Limb (tissue), 2 donors: ENCODE results near the gene TRMT112.
"Not testable (repeated sequence)": the region's sequence is repeated elsewhere in the genome, so short reads cannot be mapped to it uniquely, and the experiment has no call there.

ENCODE experiments used
- DNase-seq, 2 donors: peaks; one replicate each; pipeline ENCODE4 v3.0.0-alpha.2; 2016; ENCODE audit errors: extremely low spot score in 2 of 2

The TRMT112 gene

DNA sequence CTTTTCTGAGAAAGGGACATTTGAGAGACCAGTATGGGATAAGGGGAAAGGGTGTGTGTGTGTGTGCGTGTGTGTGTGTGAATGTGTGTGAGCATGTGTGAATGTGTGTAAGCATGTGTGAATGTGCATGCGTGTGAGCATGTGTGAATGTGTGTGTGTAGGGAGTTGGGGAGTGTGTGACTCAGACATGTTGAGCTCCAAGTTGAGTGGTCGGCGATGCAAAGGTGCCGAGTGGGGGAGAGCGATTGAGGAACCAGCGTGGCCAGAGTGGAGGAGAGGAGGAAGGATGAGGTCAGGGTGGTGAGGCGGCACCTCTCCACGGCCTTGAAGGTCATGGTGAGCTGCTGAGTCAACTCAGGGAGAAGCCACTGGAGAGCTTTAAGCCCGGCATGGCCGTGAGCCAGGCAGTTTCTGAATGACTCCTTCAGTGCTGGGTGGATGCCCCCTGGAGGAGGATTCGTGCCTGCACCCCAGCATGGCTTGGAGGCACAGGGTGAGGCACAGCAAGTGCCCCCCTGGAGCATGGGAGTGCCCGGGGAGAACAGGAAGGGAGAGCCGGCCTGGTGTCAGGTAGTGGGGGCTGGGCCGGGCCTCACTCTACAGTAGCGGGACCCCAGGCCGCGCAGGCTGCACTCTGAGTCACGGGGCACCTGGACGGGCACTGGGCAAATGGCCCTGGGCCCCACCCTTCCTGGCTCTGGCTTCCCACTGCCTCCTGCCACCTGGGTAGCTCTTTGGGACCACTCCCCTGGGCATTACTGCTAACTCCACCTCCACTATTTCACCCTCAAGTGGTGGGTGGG lies 14.4 kb upstream of the TRMT112 start:
- no peak for DNase-seq

DNA sequence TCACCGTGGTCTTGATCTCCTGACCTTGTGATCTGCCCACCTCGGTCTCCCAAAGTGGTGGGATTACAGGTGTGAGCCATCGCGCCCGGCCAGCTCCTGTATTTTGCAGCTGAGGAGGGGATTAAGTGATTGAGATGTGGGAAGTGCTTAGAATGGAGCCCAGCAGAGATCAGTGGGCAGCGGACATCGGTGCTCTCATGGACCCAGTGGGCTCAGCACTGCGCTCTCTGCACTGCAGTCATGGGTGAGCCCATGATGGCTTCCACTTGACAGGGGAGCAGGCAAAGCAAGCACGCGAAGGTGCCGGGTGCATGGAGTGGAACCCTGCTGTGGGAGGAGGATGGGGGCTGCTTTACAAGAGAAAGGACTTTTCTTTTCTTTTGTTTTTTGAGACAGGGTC lies 13.5 kb upstream of the TRMT112 start:
- no peak for DNase-seq

DNA sequence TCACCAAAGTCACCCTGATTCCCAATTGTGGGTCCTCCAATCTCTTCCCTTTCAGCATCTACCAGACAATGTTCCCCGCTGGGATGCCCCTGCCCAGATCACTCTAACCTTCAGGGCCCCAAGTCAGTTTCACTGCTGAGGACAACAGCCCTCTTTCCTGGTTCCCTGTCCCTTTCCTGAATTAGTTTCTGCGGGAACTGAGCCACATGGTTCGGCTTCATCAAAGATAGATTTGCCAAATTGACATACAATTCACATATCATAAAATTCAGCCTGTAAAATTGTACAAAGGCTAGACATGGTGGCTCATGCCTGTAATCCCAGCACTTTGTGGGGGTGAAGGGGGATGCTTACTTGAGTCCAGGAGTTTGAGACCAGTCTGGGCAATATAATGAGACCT lies 10.6 kb upstream of the TRMT112 start:
- DNase-seq: no peak

DNA sequence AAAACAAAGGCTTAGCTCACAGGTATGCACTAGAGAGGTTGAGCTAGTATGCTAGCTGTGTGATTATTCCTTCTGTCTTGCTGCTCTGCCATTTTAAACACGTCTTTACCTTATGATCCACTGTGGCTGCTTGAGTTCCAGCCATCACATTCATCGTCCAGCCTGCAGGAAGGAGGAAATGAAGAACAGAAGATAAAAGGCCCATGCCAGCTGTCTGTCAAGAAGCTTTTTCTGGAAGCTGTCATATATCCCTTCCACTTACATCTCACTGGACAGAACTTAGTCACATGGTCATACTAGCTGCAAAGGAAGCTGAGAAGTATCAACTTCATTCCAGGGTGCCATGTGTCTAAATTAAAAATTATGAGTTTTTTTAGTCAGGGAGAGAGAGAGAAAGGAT lies 10.0 kb upstream of the TRMT112 start:
- no peak for DNase-seq

DNA sequence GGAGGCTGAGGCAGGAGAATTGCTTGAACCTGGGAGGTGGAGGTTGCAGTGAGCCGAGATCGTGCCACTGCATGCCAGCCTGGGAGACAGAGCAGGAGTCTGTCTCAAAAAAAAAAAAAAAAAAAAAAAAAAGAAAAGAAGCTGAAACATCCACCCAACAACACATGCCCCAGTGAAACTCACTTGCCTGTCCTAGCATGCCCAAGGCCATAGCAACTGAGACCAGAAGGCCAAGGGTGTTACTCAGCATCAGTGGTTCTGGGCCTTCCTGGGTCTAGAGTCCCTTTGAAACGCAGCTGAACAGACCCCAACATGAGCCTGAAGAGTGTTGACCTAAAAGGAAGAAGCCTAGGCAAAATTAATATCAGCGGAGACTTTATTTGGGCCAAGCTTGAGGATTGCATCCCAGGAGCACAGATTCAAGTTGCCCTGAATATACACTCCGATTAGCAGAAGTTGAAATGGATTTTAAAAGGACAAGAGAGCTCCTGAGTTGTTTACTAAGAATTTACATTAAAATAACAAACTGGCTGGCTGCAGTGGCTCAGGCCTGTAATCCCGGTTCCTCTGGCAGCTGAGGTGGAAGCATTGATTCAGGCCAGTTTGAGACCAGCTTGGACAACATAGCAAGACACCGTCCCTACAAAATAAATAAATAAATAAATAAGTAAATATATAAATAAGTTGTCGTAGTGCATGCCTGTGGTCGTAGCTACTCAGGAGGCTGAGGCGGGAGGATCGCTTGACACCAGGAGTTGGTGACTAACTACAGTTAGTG lies 7.5 kb upstream of the TRMT112 start:
- DNase-seq: no peak

DNA sequence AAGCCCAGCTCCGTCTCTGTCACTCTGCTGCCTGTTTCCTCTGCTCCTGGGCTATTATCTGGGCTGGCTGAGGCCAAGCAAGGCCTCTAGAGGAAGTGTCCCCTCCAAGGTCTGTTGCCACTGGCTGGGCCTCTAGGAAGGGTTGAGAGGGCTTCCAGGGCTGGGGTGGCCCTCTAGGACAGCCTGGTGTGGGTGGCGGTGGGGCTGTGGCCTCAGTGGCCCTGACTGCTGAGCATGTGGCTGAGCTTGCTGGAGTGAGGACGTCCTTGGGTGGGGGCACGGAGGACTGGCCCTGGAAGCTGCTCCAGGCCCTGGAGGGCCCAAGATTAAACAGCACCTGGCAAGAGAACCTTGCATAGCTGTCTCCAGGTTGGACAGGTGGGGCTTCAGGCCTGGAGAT lies 6.6 kb upstream of the TRMT112 start:
- not testable (repeated sequence) for DNase-seq

DNA sequence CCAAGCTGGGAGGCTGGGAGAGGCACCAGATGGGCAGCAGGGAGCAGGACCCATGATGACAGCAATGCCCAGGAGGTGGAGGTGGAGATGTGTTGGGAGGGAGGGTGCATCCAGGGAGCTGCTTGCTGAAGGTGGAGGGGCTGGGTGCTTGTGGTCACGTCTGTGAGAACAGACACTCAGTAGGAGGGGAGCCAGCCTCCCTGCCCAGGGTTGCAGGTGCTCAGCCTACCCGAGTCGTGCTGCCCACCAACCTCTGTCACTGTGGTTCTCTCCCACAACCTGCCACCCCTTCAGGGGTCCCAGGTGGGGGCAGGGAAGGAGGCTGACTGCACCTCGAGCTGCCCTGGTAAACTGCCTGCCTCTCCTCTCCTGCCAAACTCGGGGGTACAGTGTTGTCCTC lies 6.0 kb upstream of the TRMT112 start:
- no peak for DNase-seq

DNA sequence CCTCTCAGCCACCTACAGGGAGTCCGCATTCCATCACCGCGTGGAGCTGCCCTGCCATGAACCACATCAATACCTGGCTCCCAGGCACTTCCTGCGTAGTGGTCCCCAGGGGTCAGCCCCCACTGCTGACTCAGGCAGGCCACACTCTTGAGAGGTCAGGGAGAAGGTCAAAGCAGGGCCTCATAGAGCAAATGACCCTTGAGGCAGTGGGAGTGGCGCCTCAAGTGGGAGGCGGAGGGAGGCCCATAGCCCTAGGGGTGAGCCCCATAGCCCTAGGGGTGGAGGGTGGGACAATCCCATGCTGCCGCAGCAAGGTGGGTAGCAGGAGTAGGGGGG lies 5.5 kb upstream of the TRMT112 start:
- no peak for DNase-seq

DNA sequence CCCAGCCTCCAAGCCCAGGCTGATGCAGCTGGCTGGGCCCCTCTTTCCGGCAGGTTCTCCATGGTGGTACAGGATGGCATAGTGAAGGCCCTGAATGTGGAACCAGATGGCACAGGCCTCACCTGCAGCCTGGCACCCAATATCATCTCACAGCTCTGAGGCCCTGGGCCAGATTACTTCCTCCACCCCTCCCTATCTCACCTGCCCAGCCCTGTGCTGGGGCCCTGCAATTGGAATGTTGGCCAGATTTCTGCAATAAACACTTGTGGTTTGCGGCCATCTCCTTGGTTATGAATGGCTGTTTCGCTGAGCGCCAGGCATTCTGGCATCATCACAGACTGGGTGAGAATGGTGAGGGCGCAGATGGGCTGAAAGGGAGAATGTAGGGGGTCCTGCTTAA lies 4.2 kb upstream of the TRMT112 start:
- DNase-seq: no peak

DNA sequence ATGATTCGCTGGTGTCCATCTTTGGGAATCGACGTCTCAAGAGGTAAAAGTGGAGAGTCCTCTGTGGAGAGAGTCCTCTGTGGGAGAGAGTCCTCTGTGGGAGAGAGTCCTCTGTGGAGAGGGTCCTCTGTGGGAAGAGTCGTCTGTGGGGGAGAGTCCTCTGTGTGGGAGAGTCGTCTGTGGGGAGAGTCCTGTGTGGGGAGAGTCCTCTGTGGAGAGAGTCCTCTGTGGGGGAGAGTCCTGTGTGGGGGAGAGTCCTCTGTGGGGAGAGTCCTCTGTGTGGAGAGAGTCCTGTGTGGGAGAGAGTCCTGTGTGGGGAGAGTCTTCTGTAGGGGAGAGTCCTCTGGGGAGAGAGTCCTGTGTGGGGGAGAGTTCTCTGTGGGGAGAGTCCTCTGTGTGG lies 3.7 kb upstream of the TRMT112 start:
- no peak for DNase-seq

DNA sequence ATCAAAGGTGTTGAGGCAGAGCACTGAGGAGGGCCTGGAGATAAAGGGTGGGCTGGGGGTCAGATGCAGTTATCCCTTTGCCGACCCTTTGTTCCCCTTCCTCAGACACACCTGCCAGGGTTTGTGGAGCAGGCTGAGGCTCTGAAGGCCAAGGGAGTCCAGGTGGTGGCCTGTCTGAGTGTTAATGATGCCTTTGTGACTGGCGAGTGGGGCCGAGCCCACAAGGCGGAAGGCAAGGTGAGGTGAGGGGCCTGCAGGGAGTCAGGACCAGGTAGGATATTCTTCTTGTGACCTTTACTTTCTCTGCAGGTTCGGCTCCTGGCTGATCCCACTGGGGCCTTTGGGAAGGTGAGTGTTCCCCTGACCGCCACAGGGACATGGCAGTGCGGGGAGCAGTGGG lies 3.2 kb upstream of the TRMT112 start:
- DNase-seq: no peak

DNA sequence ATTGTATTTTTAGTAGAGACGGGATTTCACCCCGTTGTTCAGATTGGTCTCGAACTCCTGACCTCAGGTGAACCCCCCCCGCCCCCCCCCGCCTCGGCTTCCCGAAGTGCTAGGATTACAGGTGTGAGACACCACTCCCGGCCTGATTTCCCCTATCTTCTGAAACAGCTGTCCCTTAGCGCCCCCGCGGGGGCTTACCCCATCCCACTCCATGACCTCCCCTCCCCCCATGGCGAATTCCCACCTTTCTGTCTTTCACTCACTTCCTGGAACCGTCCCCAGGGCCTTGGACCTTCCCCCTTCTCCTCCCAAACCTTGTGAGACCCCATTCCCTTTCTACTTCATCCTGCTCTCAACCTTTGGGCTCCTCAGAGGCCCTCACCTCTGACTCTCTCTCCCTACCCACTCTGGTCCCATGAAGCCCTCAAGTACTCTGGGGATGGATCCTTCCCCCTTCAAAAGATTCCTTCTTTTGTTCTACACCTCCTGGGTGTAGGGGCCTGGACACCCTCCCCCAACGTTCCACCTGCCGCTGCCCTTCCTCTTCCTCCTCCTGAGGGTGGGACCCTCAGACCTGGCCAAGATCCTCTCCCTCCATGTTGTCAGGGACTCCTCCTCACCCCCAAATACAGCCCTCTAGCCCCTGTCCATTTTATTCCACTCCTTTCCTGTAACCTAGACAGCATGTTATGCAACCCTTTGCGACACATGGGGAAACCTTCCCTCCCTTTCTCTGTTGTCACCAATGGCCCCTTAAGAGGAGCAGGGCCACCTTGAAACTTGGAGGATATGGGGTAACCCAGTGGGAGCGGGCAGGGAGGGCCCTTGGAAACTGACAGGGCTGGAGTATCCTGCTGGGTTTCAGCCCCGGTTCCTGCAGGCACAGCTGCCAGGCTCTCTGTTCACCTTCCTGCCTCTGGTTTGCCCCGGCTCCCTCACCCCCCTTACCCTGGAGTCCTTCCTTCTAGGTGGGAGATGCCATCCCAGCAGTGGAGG lies 1.7 kb upstream of the TRMT112 start:
- peak in 1 of 2 donors; percentile 47 for DNase-seq

DNA sequence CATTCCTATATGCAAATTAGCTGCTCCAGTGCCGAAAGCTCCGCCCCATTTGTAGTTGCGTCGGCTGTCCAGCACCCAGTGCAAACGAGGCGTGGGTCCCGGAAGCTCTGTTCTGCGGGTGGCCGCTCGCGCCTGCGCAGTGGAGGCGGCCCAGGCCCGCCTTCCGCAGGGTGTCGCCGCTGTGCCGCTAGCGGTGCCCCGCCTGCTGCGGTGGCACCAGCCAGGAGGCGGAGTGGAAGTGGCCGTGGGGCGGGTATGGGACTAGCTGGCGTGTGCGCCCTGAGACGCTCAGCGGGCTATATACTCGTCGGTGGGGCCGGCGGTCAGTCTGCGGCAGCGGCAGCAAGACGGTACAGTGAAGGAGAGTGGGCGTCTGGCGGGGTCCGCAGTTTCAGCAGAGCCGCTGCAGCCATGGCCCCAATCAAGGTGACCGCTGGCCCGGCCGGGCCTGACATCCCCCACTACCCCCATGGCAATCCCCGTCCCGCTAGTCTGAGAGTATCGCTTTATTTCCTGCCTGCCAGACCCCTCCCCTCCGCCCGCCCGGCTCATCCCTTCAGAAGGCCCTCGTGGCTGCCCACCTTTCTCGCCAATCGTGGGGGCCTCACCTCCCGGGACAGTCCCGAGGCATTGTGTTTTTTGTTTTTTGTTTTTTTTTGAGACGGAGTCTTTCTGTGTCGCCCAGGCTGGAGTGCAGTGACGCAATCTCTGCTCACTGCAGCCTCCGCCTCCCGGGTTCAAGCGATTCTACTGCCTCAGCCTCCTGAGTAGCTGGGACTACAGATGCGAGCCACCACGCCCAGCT lies 804 bp upstream of the TRMT112 start, which contains the start of gene PRDX5:
Gene PRDX5, plus strand, starts transcription at position 161 of the 805 bp plus-strand sequence. Its CDS starts 95 bp downstream, at position 256.
- peak; percentile 95 to 97 for DNase-seq

DNA sequence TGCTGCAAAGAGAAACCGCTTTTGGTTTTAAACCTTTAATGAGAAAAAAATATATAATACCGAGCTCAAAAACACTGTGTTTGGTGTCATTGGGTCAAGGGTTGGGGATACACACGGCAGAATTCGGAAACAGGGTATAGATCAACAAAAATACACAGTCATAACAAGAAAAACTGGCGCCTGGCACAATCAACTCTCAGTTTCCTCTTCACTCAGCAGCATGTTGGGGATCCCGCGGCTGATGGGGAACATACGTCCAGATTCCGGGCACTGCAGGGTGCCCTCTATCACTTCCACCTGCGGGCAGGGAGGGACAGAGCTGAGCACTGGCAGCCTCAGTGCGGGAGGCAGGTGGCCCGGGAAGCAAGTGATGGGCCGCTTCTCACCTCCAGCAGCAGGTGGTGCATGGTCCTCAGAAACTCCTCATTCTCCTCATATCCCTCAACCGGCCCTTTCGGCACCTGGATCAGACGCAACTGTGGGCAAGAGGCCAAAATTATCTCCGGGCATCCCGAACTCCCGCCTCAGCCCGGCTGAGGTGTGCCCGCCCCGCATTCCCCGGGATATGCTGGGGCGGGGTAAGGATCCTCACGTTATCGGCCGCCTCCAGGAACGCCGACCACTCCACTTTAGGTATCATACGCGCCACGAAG lies 561 bp downstream of the TRMT112 start:
- DNase-seq: no peak

DNA sequence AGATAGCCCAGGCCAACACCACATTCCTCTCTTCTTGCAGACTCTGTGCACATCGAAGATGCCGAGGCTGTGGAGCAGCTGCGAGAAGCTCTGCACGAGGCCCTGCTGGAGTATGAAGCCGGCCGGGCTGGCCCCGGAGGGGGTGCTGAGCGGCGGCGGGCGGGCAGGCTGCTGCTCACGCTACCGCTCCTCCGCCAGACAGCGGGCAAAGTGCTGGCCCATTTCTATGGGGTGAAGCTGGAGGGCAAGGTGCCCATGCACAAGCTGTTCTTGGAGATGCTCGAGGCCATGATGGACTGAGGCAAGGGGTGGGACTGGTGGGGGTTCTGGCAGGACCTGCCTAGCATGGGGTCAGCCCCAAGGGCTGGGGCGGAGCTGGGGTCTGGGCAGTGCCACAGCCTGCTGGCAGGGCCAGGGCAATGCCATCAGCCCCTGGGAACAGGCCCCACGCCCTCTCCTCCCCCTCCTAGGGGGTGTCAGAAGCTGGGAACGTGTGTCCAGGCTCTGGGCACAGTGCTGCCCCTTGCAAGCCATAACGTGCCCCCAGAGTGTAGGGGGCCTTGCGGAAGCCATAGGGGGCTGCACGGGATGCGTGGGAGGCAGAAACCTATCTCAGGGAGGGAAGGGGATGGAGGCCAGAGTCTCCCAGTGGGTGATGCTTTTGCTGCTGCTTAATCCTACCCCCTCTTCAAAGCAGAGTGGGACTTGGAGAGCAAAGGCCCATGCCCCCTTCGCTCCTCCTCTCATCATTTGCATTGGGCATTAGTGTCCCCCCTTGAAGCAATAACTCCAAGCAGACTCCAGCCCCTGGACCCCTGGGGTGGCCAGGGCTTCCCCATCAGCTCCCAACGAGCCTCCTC lies 1.5 kb downstream of the TRMT112 start:
- not testable (repeated sequence) for DNase-seq

DNA sequence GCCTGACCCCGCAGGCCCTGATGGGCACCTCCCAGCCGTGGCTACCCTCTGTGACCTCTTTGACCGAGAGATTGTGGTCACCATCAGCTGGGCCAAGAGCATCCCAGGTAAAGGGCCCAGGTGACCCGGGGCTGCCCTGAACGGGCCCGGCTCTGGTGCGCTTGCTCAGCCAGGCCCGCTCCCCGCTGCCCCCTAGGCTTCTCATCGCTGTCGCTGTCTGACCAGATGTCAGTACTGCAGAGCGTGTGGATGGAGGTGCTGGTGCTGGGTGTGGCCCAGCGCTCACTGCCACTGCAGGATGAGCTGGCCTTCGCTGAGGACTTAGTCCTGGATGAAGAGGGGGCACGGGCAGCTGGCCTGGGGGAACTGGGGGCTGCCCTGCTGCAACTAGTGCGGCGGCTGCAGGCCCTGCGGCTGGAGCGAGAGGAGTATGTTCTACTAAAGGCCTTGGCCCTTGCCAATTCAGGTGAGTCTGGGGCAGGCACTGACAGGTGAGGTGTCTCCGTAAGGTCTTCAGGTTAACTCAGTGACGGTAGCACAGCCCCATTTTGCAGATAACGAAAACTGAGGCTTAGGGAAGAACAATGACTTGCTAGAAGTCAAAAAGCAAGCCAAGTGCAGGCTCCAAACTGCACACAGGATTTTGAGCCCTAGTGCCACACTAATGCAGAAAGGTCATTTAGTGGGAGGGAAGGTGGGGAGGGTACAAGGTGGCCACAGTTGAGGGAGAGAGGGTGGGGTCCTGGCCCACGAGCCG lies 2.4 kb downstream of the TRMT112 start:
- DNase-seq: no peak

DNA sequence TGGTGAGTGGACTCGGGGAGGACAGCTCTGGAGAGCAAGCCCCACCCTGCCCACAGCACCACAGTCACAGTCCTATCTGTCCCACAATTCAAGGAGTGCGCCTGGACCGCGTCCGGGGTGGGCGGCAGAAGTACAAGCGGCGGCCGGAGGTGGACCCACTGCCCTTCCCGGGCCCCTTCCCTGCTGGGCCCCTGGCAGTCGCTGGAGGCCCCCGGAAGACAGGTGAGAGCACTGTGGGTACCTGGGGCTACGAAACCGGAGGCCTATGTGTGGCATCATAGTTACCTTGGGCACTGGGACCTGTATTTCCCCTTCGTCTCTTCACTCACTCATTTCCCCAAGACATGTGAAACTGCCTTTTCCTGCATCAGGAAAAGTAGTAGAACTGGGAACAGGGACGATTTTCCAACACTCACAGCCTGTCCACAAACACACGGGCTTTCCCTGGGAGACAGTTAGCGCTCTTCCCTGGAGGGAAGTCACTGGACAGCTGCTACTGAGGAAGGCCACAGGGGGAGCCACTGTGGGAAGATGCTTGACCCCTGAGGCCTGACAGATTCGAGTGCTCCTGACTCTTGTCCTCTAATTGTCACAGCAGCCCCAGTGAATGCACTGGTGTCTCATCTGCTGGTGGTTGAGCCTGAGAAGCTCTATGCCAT lies 3.1 kb downstream of the TRMT112 start:
- DNase-seq: no peak

DNA sequence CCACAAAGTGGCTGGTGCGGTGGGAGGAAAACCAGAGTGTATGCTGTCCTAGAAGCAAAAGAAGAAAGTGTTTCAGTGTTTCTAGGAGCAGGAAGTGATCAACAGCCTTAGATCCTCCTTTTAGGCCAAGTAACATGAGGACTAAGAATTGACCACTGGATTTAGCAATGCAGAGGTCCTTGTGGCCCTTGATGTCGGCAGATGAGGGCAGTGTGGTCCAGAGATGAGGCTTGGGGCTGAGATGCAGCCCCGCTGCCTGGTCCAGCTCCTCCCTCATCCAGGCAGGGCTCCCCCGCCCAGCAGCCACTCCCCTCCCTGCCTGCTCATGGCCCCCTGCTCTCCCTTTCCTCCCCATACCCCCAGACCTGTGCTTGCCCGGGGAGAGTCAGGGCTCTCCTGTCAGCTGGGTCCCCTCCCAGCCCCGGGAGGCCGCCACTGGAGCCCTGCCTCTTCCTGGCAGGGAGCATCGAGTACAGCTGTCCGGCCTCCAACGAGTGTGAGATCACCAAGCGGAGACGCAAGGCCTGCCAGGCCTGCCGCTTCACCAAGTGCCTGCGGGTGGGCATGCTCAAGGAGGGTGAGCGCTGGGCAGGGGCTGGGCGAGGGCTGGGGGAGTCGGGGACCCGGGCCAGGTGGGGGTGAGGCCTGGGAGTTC lies 3.7 kb downstream of the TRMT112 start:
- no peak for DNase-seq
